Calu3 (cell line): ENCODE measurements around the gene PTF1A. TPM values are rescaled to one million over a fixed set of nuclear protein-coding genes. Genes with fewer than 3 reads are reported as not detected.

Experiments
- BruUV-seq: library from RNA; stranded (reverse); fragments of 400-500 nt; replicated peaks from 2 replicates; lab custom pipeline; 2021; lab: Mats Ljungman, UMichigan
- CTCF ChIA-PET: fragments of 300-600 bp; sonication (Branson Sonifier 250); formaldehyde crosslinking; loops from one replicate; lab custom pipeline; 2022; ENCODE audit warnings: antibody characterized with exemption; lab: Charles Lee
- DNase-seq: peaks from one replicate; pipeline ENCODE4 v3.0.0; 2022
- H3K27ac Mint-ChIP-seq: one replicate; pipeline ENCODE4 v1.8.0; 2022; ENCODE audit warnings: mixed read lengths; ENCODE audit not compliant: unreplicated experiment
- H3K27me3 Mint-ChIP-seq: one replicate; pipeline ENCODE4 v1.8.0; 2022; ENCODE audit warnings: mixed read lengths; ENCODE audit not compliant: unreplicated experiment
- H3K36me3 Mint-ChIP-seq: one replicate; pipeline ENCODE4 v1.8.0; 2022; ENCODE audit warnings: mild to moderate bottlenecking, moderate library complexity, mixed read lengths; ENCODE audit not compliant: insufficient read depth, unreplicated experiment
- H3K4me1 Mint-ChIP-seq: one replicate; pipeline ENCODE4 v1.8.0; 2022; ENCODE audit warnings: mild to moderate bottlenecking, low read depth, mixed read lengths; ENCODE audit not compliant: unreplicated experiment
- H3K4me3 Mint-ChIP-seq: one replicate; pipeline ENCODE4 v1.8.0; 2022; ENCODE audit warnings: mild to moderate bottlenecking, low read depth, moderate library complexity, mixed read lengths; ENCODE audit not compliant: unreplicated experiment
- H3K9me3 Mint-ChIP-seq: one replicate; pipeline ENCODE4 v1.8.0; 2022; ENCODE audit warnings: low read depth, mixed read lengths; ENCODE audit not compliant: unreplicated experiment
- intact Hi-C: fragments of 100-400 bp; cut with micrococcal nuclease; formaldehyde crosslinking; loops from one replicate; pipeline ENCODE4 v1.10.0; 2022; ENCODE audit not compliant: unreplicated experiment
- total RNA-seq: library from RNA; stranded (reverse); gene quantifications from 2 replicates; pipeline ENCODE4 v1.2.3, GENCODE V29; 2022
- TF ChIP-seq, protein P1 (sequence below): fragments of 200-600 bp; IDR thresholded peaks from one replicate; pipeline ENCODE4 v1.8.0; 2022; ENCODE audit warnings: antibody characterized with exemption; ENCODE audit not compliant: unreplicated experiment

PTF1A gene
- total RNA-seq, 1 experiment from 2014 or later, result not detected

GRCh38 chr10:23196915-23197314 lies 4.8 kb downstream of the PTF1A start:
- H3K9me3 Mint-ChIP-seq, result no peaks in the 10 kb centered on the region
- no peaks in the 10 kb centered on the region for H3K36me3 Mint-ChIP-seq
- H3K4me1 Mint-ChIP-seq, result no peaks in the 10 kb centered on the region
- DNase-seq, result no peak
- BruUV-seq, result no TSS peak
- no peak overlapping the region for H3K4me3 Mint-ChIP-seq
- TF ChIP-seq, protein P1, sequence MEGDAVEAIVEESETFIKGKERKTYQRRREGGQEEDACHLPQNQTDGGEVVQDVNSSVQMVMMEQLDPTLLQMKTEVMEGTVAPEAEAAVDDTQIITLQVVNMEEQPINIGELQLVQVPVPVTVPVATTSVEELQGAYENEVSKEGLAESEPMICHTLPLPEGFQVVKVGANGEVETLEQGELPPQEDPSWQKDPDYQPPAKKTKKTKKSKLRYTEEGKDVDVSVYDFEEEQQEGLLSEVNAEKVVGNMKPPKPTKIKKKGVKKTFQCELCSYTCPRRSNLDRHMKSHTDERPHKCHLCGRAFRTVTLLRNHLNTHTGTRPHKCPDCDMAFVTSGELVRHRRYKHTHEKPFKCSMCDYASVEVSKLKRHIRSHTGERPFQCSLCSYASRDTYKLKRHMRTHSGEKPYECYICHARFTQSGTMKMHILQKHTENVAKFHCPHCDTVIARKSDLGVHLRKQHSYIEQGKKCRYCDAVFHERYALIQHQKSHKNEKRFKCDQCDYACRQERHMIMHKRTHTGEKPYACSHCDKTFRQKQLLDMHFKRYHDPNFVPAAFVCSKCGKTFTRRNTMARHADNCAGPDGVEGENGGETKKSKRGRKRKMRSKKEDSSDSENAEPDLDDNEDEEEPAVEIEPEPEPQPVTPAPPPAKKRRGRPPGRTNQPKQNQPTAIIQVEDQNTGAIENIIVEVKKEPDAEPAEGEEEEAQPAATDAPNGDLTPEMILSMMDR, result no peak
- H3K27me3 Mint-ChIP-seq, result peaks cover 79% of the 10 kb centered on the region
- CTCF ChIA-PET, result no interaction called here
- no peak overlapping the region for H3K27ac Mint-ChIP-seq
- intact Hi-C loops, result no loop called here

- CTCF ChIA-PET, result no interaction called here
Measured at GRCh38 chr10:23197416-23197861, 5.3 kb downstream of the PTF1A start.

DNA sequence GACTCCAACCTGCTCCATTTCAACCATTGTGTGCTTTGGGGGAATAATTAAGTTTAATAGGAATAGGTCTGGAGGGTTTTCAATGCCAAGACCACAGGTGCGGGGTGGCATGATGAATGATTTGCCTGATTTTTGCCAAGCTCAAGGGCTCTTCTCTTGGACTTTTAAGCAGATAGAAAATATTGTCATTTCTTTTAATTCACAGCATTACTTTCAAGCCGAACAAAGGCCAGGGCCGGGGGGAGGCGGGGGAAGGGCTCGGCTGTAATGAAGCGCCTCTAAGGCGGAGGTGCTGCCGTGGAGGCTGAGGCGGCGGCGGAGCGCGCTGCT lies 6.5 kb downstream of the PTF1A start:
- no peak overlapping the region for H3K27ac Mint-ChIP-seq
- no TSS peak for BruUV-seq
- H3K36me3 Mint-ChIP-seq, result no peaks in the 10 kb centered on the region
- peaks cover 89% of the 10 kb centered on the region for H3K27me3 Mint-ChIP-seq
- intact Hi-C loops, result no loop called here
- H3K4me1 Mint-ChIP-seq, result no peaks in the 10 kb centered on the region
- no peaks in the 10 kb centered on the region for H3K9me3 Mint-ChIP-seq
- CTCF ChIA-PET, result no interaction called here
- TF ChIP-seq, protein P1, result no peak
- no peak for DNase-seq
- no peak overlapping the region for H3K4me3 Mint-ChIP-seq

More at GRCh38 chr10:23197416-23197861, 5.3 kb downstream of the PTF1A start:
- intact Hi-C loops, result no loop called here
- peaks cover 84% of the 10 kb centered on the region for H3K27me3 Mint-ChIP-seq
- TF ChIP-seq, protein P1, result no peak
- no peak overlapping the region for H3K27ac Mint-ChIP-seq
- H3K4me3 Mint-ChIP-seq, result no peak overlapping the region
- no peaks in the 10 kb centered on the region for H3K9me3 Mint-ChIP-seq
- H3K4me1 Mint-ChIP-seq, result no peaks in the 10 kb centered on the region
- H3K36me3 Mint-ChIP-seq, result no peaks in the 10 kb centered on the region
- no TSS peak for BruUV-seq
- DNase-seq, result no peak

GRCh38 chr10:23198940-23199767 lies 7.0 kb downstream of the PTF1A start:
- Mint-ChIP-seq H3K27ac (no peak overlapping the region), H3K27me3 (peaks cover 89% of the 10 kb centered on the region), H3K4me3 (no peak overlapping the region), H3K9me3 (no peaks in the 10 kb centered on the region), H3K36me3 (no peaks in the 10 kb centered on the region), H3K4me1 (no peaks in the 10 kb centered on the region)
- no peak for DNase-seq
- CTCF ChIA-PET, result interaction anchor here (0.9 kb wide), 1 partner anchor 11 kb away, joined by 3 read pairs; no protein-coding TSS in a partner anchor
- intact Hi-C loops, result no loop called here
- TF ChIP-seq, protein P1, result no peak
- BruUV-seq, result no TSS peak
